KBM-7 (cell line): ENCODE results near the gene SPHK1.

Experiments
- DNase-seq: peaks from one replicate; pipeline ENCODE4 v3.0.0-alpha.2; 2015
- in situ Hi-C: fragments of 300-500 bp; cut with MboI; formaldehyde crosslinking; loops from 2 replicates; pipeline ENCODE4 v1.14.3; 2020; ENCODE audit warnings: low sequenced_read_pairs, low pct_unique_long_range_greater_than_20kb, mixed read lengths

SPHK1 gene

DNA sequence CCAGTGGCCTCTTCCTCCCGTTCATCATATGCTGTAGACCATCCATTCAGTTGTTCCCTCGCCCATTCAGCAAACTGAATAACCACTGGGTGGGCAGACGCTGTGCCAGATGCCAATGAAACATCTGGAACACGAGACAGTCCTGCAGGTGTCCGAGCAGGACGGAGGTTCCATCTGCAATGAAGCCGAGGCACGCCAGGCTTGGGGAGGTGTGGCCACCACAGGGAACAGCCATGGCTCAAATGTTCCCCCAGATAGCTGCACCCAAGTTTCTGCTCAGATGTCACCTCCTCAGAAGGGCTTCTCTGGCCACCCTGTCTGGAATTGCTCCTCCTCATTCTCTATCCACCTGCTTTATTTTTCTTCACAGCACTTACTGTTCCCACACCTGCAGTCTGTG, 38.0 kb downstream of the SPHK1 start:
- in situ Hi-C loops = no loop called here

GRCh38 chr17:76422860-76423259, 38.5 kb downstream of the SPHK1 start:
- DNase-seq = no peak
- in situ Hi-C loops = no loop called here

More for the DNA sequence above, 38.0 kb downstream of the SPHK1 start:
- DNase-seq = no peak

- in situ Hi-C loops = no loop called here
- DNase-seq = no peak
Observed at GRCh38 chr17:76426853-76427252, 42.4 kb downstream of the SPHK1 start.

- in situ Hi-C loops = no loop called here
- DNase-seq = no peak
Observed at GRCh38 chr17:76427501-76428231, 43.3 kb downstream of the SPHK1 start.

GRCh38 chr17:76428511-76428910, 44.1 kb downstream of the SPHK1 start:
- no peak for DNase-seq
- in situ Hi-C loops = no loop called here

- no peak for DNase-seq
Observed at GRCh38 chr17:76431509-76431908, 47.1 kb downstream of the SPHK1 start.

GRCh38 chr17:76432004-76432403, 47.6 kb downstream of the SPHK1 start:
- in situ Hi-C loops = no loop called here
- no peak for DNase-seq

More at GRCh38 chr17:76431509-76431908, 47.1 kb downstream of the SPHK1 start:
- in situ Hi-C loops = no loop called here

DNA sequence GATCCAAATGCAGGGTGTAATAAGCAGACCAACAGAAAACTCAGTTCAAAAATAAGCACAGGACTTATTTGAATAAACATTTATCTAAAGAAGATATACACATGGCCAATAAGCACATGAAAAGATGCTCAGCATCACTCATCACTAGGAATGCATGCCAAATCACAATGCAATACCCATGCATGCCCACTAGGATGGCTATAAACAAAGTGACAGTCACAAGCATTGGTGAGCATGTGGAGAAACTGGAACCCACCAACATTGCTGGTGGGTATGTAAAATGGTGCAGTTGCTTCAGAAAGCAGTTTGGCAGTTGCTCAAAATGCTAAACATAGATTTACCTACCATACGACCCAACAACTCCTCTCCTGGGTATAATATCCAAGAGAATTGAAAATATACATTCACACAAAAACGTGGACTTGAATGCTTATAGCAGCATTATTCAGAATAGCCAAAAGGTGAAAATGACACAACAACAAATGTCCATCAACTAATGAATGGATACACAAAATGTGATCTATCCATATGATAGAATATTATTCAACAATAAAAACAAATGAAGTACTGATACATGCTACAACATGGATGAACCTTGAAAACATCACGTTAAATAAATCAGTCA, 48.4 kb downstream of the SPHK1 start:
- DNase-seq = peak; percentile 26
- in situ Hi-C loops = no loop called here

DNA sequence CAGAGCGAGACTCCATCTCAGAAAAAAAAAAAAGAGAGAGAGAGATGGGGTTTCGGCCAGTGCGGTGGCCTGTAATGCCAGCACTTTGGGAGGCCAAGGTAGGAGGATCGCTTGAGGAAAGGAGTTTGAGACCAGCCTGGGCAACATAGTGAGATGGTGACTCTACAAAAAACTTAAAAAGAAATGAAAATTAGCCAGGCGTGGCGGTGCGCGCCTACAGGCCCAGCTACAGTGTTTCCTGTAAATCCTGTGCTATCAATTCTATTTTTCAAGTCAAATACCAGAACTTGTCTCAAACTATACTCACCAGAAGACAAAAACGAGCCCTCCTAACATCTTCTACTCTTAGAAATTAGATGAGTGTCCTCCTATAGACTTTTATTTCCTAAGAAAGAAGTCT, 49.3 kb downstream of the SPHK1 start:
- DNase-seq = no peak
- in situ Hi-C loops = no loop called here

GRCh38 chr17:76434870-76435269, 50.5 kb downstream of the SPHK1 start:
- in situ Hi-C loops = no loop called here
- no peak for DNase-seq

GRCh38 chr17:76435751-76436150, 51.3 kb downstream of the SPHK1 start:
- no peak for DNase-seq
- in situ Hi-C loops = no loop called here
